ENCODE data around the gene ATG4C. TPM values are rescaled to one million over a fixed set of nuclear protein-coding genes. Genes with fewer than 3 reads are reported as not detected.
A peak's percentile ranks its signal among the peaks of the same experiment; 100 is the strongest.

ATG4C gene
- total RNA-seq, 1 experiment from 2014 or later: 13.8 TPM

DNA sequence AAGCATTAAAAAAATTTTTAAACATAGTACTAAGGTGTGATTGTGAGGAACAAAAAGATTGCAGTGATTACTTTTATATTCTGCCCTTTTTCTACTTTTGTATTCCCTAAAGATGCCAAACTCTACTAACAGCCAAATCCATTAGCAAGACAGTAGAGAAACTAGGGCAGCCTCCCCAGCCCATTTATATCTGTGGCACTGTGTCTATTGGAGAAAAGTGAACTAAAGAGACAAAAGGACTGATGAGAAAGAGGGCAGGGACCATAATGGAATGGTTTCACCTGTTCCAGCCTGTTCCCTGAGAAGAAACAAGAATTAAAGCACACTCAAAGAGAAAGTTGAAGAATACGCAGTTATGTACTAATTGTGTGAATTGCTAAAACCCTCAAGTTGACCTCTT is 56.6 kb downstream of the ATG4C start:
- Histone ChIP-seq H3K9me3 (ENCODE audit: insufficient read depth, low read depth) (no peaks in the 10 kb centered on the region), H3K4me2 (no peak overlapping the region), H3F3A (ENCODE audit: insufficient read depth, low read depth) (no peaks in the 10 kb centered on the region), H3K27ac (no peak overlapping the region), H3K4me1 (replicated peaks; ENCODE audit: insufficient read depth) (no peaks in the 10 kb centered on the region), H3K27me3 (ENCODE audit: insufficient read depth, low read depth) (no peaks in the 10 kb centered on the region), H3K9me2 (ENCODE audit: insufficient read depth) (no peaks in the 10 kb centered on the region), H2AFZ (no peak overlapping the region), H4K20me1 (ENCODE audit: insufficient read depth) (no peaks in the 10 kb centered on the region), H3K4me3 (no peak overlapping the region), H3K36me3 (ENCODE audit: low read depth) (no peaks in the 10 kb centered on the region), H3K79me2 (ENCODE audit: low read depth) (no peaks in the 10 kb centered on the region)
- ChIA-PET POLR2A (ENCODE audit: unreplicated experiment) (no interaction called here), CTCF (interaction anchor here (1.2 kb wide), 1 partner anchor 697 kb away, joined by 3 read pairs; no protein-coding TSS in a partner anchor)
- DNase-seq: no peak
- intact Hi-C loops (cut with micrococcal nuclease; ENCODE audit: unreplicated experiment): loop anchor here (5.0 kb wide), 1 partner anchor 697 kb away; no protein-coding TSS in a partner anchor
- BruUV-seq (replicated peaks): no TSS peak
- no peak for TF ChIP-seq EZH2 (IDR thresholded peaks at IDR 0.05; ENCODE audit: low read depth)
- TF ChIP-seq, protein P1, sequence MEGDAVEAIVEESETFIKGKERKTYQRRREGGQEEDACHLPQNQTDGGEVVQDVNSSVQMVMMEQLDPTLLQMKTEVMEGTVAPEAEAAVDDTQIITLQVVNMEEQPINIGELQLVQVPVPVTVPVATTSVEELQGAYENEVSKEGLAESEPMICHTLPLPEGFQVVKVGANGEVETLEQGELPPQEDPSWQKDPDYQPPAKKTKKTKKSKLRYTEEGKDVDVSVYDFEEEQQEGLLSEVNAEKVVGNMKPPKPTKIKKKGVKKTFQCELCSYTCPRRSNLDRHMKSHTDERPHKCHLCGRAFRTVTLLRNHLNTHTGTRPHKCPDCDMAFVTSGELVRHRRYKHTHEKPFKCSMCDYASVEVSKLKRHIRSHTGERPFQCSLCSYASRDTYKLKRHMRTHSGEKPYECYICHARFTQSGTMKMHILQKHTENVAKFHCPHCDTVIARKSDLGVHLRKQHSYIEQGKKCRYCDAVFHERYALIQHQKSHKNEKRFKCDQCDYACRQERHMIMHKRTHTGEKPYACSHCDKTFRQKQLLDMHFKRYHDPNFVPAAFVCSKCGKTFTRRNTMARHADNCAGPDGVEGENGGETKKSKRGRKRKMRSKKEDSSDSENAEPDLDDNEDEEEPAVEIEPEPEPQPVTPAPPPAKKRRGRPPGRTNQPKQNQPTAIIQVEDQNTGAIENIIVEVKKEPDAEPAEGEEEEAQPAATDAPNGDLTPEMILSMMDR (conservative IDR thresholded peaks at IDR 0.05): no peak

DNA sequence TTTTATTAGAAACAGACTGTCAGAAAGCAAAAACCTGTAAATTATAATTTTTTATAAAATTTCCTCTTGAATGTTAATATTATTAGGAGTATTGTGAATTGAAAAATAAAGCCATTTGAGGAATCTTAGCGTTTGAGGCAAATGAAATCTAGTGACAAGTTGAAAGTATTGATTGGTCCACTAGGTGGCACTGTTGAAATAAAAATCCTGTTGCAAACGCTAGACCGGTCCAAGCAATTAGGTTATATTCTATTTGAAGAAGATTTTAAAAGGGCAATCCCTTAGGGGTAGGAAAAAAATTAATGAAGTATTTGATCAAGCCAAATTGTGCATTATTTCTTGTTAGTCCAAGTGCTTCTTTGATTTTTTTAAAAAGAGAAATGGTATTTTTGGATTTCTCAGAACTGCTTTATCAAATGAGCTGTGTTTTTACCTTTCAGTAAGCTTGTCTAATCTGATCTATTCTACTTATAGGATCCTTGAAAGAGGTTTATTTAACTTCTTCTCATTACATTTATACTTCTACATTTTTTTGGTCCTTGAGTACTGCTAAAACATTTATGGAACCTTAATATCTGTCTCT is 57.7 kb downstream of the ATG4C start:
- no peaks in the 10 kb centered on the region for H3K79me2 ChIP-seq (ENCODE audit: low read depth)
- H3K9me2 ChIP-seq (ENCODE audit: insufficient read depth): no peaks in the 10 kb centered on the region
- H4K20me1 ChIP-seq (ENCODE audit: insufficient read depth): no peaks in the 10 kb centered on the region
- intact Hi-C loops (cut with micrococcal nuclease; ENCODE audit: unreplicated experiment): loop anchor here (1.0 to 5.0 kb wide), 2 partner anchors 600 to 696 kb away; no protein-coding TSS in a partner anchor
- no peaks in the 10 kb centered on the region for H3K36me3 ChIP-seq (ENCODE audit: low read depth)
- ChIA-PET CTCF (interaction anchor here (0.6 to 0.7 kb wide), 3 partner anchors 14 to 342 kb away, joined by 3 to 4 read pairs (median 3); no protein-coding TSS in a partner anchor), POLR2A (ENCODE audit: unreplicated experiment) (no interaction called here)
- H3K27me3 ChIP-seq (ENCODE audit: insufficient read depth, low read depth): no peaks in the 10 kb centered on the region
- no peak overlapping the region for H2AFZ ChIP-seq
- H3K9me3 ChIP-seq (ENCODE audit: insufficient read depth, low read depth): no peaks in the 10 kb centered on the region
- no peaks in the 10 kb centered on the region for H3F3A ChIP-seq (ENCODE audit: insufficient read depth, low read depth)
- H3K4me1 ChIP-seq (replicated peaks; ENCODE audit: insufficient read depth): no peaks in the 10 kb centered on the region
- BruUV-seq (replicated peaks): no TSS peak
- DNase-seq: peak in 1 of 2 experiments; percentile 46
- no peak overlapping the region for H3K27ac ChIP-seq
- no peak overlapping the region for H3K4me2 ChIP-seq
- TF ChIP-seq, protein P1 (conservative IDR thresholded peaks at IDR 0.05): peak; percentile 83
- TF ChIP-seq EZH2 (IDR thresholded peaks at IDR 0.05; ENCODE audit: low read depth): no peak
- no peak overlapping the region for H3K4me3 ChIP-seq

DNA sequence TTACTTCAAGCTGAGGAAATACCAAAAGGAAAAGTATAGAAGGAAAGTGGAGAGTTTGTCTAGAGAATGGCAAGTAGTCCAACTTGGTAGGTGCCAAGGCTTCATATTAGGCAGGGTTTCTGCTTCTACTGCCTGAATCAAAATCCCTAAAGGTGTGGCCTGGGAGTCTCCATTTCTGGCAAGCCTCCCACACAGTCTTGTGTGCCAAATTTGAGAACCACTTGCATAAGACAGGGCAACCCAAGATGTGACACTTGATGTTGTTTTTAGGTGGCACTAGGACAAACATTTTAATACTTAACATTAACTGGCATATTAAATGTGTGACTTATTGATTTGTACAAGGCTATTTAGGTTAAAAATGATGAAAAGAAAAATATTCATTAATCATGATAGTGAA is 60.1 kb downstream of the ATG4C start:
- no peak overlapping the region for H2AFZ ChIP-seq
- POLR2A ChIA-PET (ENCODE audit: unreplicated experiment): no interaction called here
- intact Hi-C loops (cut with micrococcal nuclease; ENCODE audit: unreplicated experiment): loop anchor here (5.0 kb wide), 1 partner anchor 693 kb away; no protein-coding TSS in a partner anchor

More for the DNA sequence above, 60.1 kb downstream of the ATG4C start:
- no peaks in the 10 kb centered on the region for H3K4me1 ChIP-seq (replicated peaks; ENCODE audit: insufficient read depth)
- no TSS peak for BruUV-seq (replicated peaks)
- H3K36me3 ChIP-seq (ENCODE audit: low read depth): no peaks in the 10 kb centered on the region
- CTCF ChIA-PET: no interaction called here
- no peak overlapping the region for H3K27ac ChIP-seq
- no peaks in the 10 kb centered on the region for H3K27me3 ChIP-seq (ENCODE audit: insufficient read depth, low read depth)
- H4K20me1 ChIP-seq (ENCODE audit: insufficient read depth): no peaks in the 10 kb centered on the region
- no peak for DNase-seq
- no peak overlapping the region for H3K4me3 ChIP-seq
- H3K79me2 ChIP-seq (ENCODE audit: low read depth): no peaks in the 10 kb centered on the region
- H3K9me2 ChIP-seq (ENCODE audit: insufficient read depth): no peaks in the 10 kb centered on the region
- H3K4me2 ChIP-seq: no peak overlapping the region
- no peaks in the 10 kb centered on the region for H3K9me3 ChIP-seq (ENCODE audit: insufficient read depth, low read depth)
- TF ChIP-seq, protein P1 (conservative IDR thresholded peaks at IDR 0.05): no peak
- no peak for TF ChIP-seq EZH2 (IDR thresholded peaks at IDR 0.05; ENCODE audit: low read depth)
- no peaks in the 10 kb centered on the region for H3F3A ChIP-seq (ENCODE audit: insufficient read depth, low read depth)

Measured in PC-9 (cell line).